IMR-90 (cell line): Measurements from ENCODE around the gene DAB2. TPM values are rescaled to one million over a fixed set of nuclear protein-coding genes. Genes with fewer than 3 reads are reported as not detected.

Source experiments
- ATAC-seq: fragments of 200-7000 bp; cut with Tn5 transposase; 2 replicates; pipeline ENCODE4 v1.9.1; 2020; ENCODE audit warnings: low read depth, mild to moderate bottlenecking, moderate library complexity
- BruUV-seq: library from RNA; stranded (reverse); fragments of 400-500 nt; replicated peaks from 2 replicates; lab custom pipeline; 2021; lab: Mats Ljungman, UMichigan
- CTCF ChIA-PET: fragments of 300-600 bp; formaldehyde crosslinking; extraction: SDS; loops from one replicate; lab custom pipeline; 2021; ENCODE audit warnings: antibody characterized with exemption; lab: Yijun Ruan, JAX
- POLR2A ChIA-PET: fragments of 300-600 bp; sonication (Branson Sonifier 250); formaldehyde crosslinking; loops from one replicate; lab custom pipeline; 2022; ENCODE audit warnings: antibody characterized with exemption; ENCODE audit not compliant: unreplicated experiment; lab: Charles Lee
- DNase-seq: peaks from one replicate; pipeline ENCODE4 v3.0.0; 2013
- H2AFZ ChIP-seq: replicated peaks from 2 replicates; pipeline ENCODE3; 2013; ENCODE audit warnings: low read length, mild to moderate bottlenecking; ENCODE audit not compliant: poor library complexity
- H2AK5ac ChIP-seq: 2 replicates; pipeline ENCODE4 v1.6.1; 2013; ENCODE audit warnings: low read depth, low read length, inconsistent platforms
- H2AK9ac ChIP-seq: replicated peaks from 2 replicates; pipeline ENCODE3; 2013; ENCODE audit warnings: mild to moderate bottlenecking, low read depth, low read length, moderate library complexity; ENCODE audit not compliant: poor library complexity
- H2BK120ac ChIP-seq: 2 replicates; pipeline ENCODE4 v1.6.1; 2013; ENCODE audit warnings: low read depth, low read length, inconsistent platforms
- H2BK15ac ChIP-seq: 3 replicates; pipeline ENCODE4 v1.6.1; 2013; ENCODE audit warnings: low read depth, low read length, inconsistent platforms
- H2BK20ac ChIP-seq: 2 replicates; pipeline ENCODE4 v1.6.1; 2013; ENCODE audit warnings: low read depth, mild to moderate bottlenecking, inconsistent platforms, low read length, moderate library complexity
- H2BK5ac ChIP-seq: 2 replicates; pipeline ENCODE4 v1.6.1; 2013; ENCODE audit warnings: mild to moderate bottlenecking, low read depth, low read length, inconsistent platforms; ENCODE audit not compliant: poor library complexity, severe bottlenecking
- H3K14ac ChIP-seq: replicated peaks from 2 replicates; pipeline ENCODE4 v1.6.1; 2013; ENCODE audit warnings: low read depth, low read length, inconsistent platforms
- H3K18ac ChIP-seq: 2 replicates; pipeline ENCODE4 v1.6.1; 2013; ENCODE audit warnings: low read depth, low read length, control low read depth
- H3K23ac ChIP-seq: 2 replicates; pipeline ENCODE4 v1.6.1; 2013; ENCODE audit warnings: low read depth, low read length, inconsistent platforms
- H3K27ac ChIP-seq: 2 replicates; pipeline ENCODE4 v1.5.1; 2013; ENCODE audit warnings: mild to moderate bottlenecking, control low read depth, low read length; ENCODE audit not compliant: insufficient read depth
- H3K27me3 ChIP-seq: 2 replicates; pipeline ENCODE4 v1.6.1; 2013; ENCODE audit warnings: low read length; ENCODE audit not compliant: control insufficient read depth, insufficient read depth
- H3K36me3 ChIP-seq: 2 replicates; pipeline ENCODE4 v1.6.1; 2013; ENCODE audit warnings: low read length, mixed read lengths; ENCODE audit not compliant: control insufficient read depth, insufficient read depth
- H3K4ac ChIP-seq: 2 replicates; pipeline ENCODE4 v1.6.1; 2013; ENCODE audit warnings: low read depth, low read length, inconsistent platforms
- H3K4me1 ChIP-seq: 2 replicates; pipeline ENCODE4 v1.6.1; 2013; ENCODE audit warnings: low read length, mixed read lengths; ENCODE audit not compliant: control insufficient read depth, insufficient read depth
- H3K4me2 ChIP-seq: 2 replicates; pipeline ENCODE4 v1.6.1; 2013; ENCODE audit warnings: low read depth, mild to moderate bottlenecking, control low read depth, low read length, moderate library complexity
- H3K4me3 ChIP-seq: 2 replicates; pipeline ENCODE4 v1.5.1; 2013; ENCODE audit warnings: low read depth, mild to moderate bottlenecking, control low read depth, low read length, moderate library complexity; ENCODE audit not compliant: insufficient read depth
- H3K56ac ChIP-seq: 2 replicates; pipeline ENCODE4 v1.6.1; 2013; ENCODE audit warnings: low read length, inconsistent platforms; ENCODE audit not compliant: insufficient read depth; ENCODE audit errors: extremely low read depth
- H3K79me1 ChIP-seq, 2 experiments: 2 replicates each; pipeline ENCODE4 v1.6.1; 2013; ENCODE audit warnings: low read length in 2 of 2, inconsistent platforms in 1 of 2, low read depth in 1 of 2
- H3K9ac ChIP-seq: 2 replicates; pipeline ENCODE4 v1.6.1; 2013; ENCODE audit warnings: low read depth, low read length, control low read depth
- H3K9me1 ChIP-seq: 2 replicates; pipeline ENCODE4 v1.6.1; 2013; ENCODE audit warnings: low read length, inconsistent platforms; ENCODE audit not compliant: insufficient read depth
- H3K9me3 ChIP-seq: 2 replicates; pipeline ENCODE4 v1.6.1; 2013; ENCODE audit warnings: low read length; ENCODE audit not compliant: control insufficient read depth, insufficient read depth
- H4K20me1 ChIP-seq: 2 replicates; pipeline ENCODE4 v1.6.1; 2013; ENCODE audit warnings: low read length, inconsistent platforms; ENCODE audit not compliant: insufficient read depth
- H4K5ac ChIP-seq: 2 replicates; pipeline ENCODE4 v1.6.1; 2013; ENCODE audit warnings: mild to moderate bottlenecking, low read depth, low read length, control low read depth
- H4K8ac ChIP-seq, 2 experiments: 2 replicates each; pipeline ENCODE4 v1.6.1; 2013; ENCODE audit warnings: low read depth in 2 of 2, low read length in 2 of 2, control low read depth in 1 of 2, inconsistent platforms in 1 of 2
- H4K91ac ChIP-seq: 2 replicates; pipeline ENCODE4 v1.6.1; 2013; ENCODE audit warnings: low read depth, low read length, inconsistent platforms; ENCODE audit not compliant: insufficient read depth
- CHD1 ChIP-seq: IDR thresholded peaks from 2 replicates; pipeline ENCODE4 v1.6.1; 2012; ENCODE audit warnings: low read depth, low read length, improper control_type of control experiment
- CTCF ChIP-seq: conservative IDR thresholded peaks from 2 replicates; pipeline ENCODE4 v1.5.1; 2012; ENCODE audit warnings: mild to moderate bottlenecking, low read depth, low read length, improper control_type of control experiment
- FOS ChIP-seq: fragments of 150-350 bp; IDR thresholded peaks from 2 replicates; pipeline ENCODE4 v1.6.1; 2016; ENCODE audit warnings: low read depth, low read length
- MXI1 ChIP-seq: IDR thresholded peaks from 2 replicates; pipeline ENCODE4 v1.6.1; 2012; ENCODE audit warnings: low read depth, mild to moderate bottlenecking, low read length, moderate library complexity, borderline replicate concordance
- POLR2A ChIP-seq: IDR thresholded peaks from 2 replicates; pipeline ENCODE4 v1.6.1; 2012; ENCODE audit warnings: mild to moderate bottlenecking, low read depth, low read length
- RAD21 ChIP-seq: IDR thresholded peaks from 2 replicates; pipeline ENCODE4 v1.6.1; 2012; ENCODE audit warnings: low read length, improper control_type of control experiment
- dilution Hi-C: fragments of 300-500 bp; cut with HindIII; formaldehyde crosslinking; loops from one replicate; pipeline ENCODE4 v1.14.3; 2018; ENCODE audit warnings: low sequenced_read_pairs; ENCODE audit not compliant: unreplicated experiment
- in situ Hi-C: fragments of 300-500 bp; cut with MboI; formaldehyde crosslinking; loops from 3 replicates; pipeline ENCODE4 v1.14.3; 2019; ENCODE audit warnings: low sequenced_read_pairs, inconsistent platforms, mixed read lengths
- intact Hi-C: fragments of 100-400 bp; cut with micrococcal nuclease; formaldehyde crosslinking; loops from 2 replicates; pipeline ENCODE4 v1.10.0; 2022
- polyA plus RNA-seq, 3 experiments: library from polyadenylated mRNA; depleted of rRNA; stranded (reverse); fragments of >200 nt; gene quantifications; 2 replicates each; pipeline ENCODE4 v1.2.3, GENCODE V29; 2012; ENCODE audit warnings: low replicate concordance in 1 of 3
- total RNA-seq: library from RNA; depleted of rRNA; stranded (reverse); fragments of >200 nt; gene quantifications from 2 replicates; pipeline ENCODE4 v1.2.3, GENCODE V29; 2012
- TF ChIP-seq, protein P1 (sequence below): fragments of 150-350 bp; IDR thresholded peaks from 2 replicates; pipeline ENCODE4 v1.6.1; 2017; ENCODE audit warnings: mild to moderate bottlenecking, antibody characterized with exemption, low read length, low read depth

DAB2 gene
- total and polyA plus RNA-seq, 2 of the 4 experiments (the other 2 are of a cell fraction), result 50.0 to 101 TPM

DNA sequence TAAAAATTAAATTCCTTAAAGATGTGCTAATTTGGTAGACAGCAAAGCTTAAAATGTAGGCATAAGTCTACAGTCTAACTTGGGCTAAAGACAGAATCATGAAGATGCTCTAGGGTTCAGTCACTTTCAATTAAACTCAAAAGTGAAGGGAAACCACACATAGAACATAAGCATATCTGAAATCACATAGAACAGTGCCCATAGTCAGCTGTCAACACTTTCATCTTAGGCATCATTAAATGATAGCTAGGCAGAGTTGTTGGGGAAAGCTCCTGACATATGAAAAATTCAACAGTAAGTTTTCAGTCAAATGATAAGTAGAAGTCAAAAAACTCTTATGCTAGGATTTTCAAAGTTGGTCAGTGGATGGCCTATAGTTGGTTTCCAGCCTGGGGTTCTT, 11.0 kb downstream of the DAB2 start:
- Histone ChIP-seq H3K36me3 (peaks cover 11% of the 10 kb centered on the region), H2BK5ac (peak overlapping the region; percentile 86), H3K18ac (peak overlapping the region; percentile 55; the same call in 1 of the 2 replicates), H2AK9ac (no peak overlapping the region), H4K91ac (no peak overlapping the region), H3K4me1 (peaks cover 32% of the 10 kb centered on the region), H2AK5ac (no peak overlapping the region), H2BK15ac (no peak overlapping the region), H3K9me3 (no peaks in the 10 kb centered on the region), H3K79me1 (peaks cover 5 to 81% of the 10 kb centered on the region in 2 experiments; a peak in 2 of 4 replicates), H3K27me3 (no peaks in the 10 kb centered on the region), H3K23ac (no peak overlapping the region), H3K4ac (no peak overlapping the region), H2BK20ac (no peak overlapping the region), H4K8ac (no peak overlapping the region), H3K4me3 (no peak overlapping the region), H4K5ac (no peak overlapping the region; the same call in 1 of the 2 replicates), H3K4me2 (no peak overlapping the region), H3K9me1 (peaks cover 15% of the 10 kb centered on the region), H2BK120ac (no peak overlapping the region; the same call in 1 of the 2 replicates), H2AFZ (no peak overlapping the region), H3K9ac (no peak overlapping the region), H3K27ac (no peak overlapping the region), H3K14ac (no peak overlapping the region), H4K20me1 (peaks cover 75% of the 10 kb centered on the region), H3K56ac (no peak overlapping the region)
- TF ChIP-seq FOS (no peak), CHD1 (no peak), POLR2A (no peak), CTCF (no peak), MXI1 (no peak), RAD21 (no peak)
- TF ChIP-seq, protein P1, sequence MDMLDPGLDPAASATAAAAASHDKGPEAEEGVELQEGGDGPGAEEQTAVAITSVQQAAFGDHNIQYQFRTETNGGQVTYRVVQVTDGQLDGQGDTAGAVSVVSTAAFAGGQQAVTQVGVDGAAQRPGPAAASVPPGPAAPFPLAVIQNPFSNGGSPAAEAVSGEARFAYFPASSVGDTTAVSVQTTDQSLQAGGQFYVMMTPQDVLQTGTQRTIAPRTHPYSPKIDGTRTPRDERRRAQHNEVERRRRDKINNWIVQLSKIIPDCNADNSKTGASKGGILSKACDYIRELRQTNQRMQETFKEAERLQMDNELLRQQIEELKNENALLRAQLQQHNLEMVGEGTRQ, result no peak
- BruUV-seq, result no TSS peak
- intact Hi-C loops, result no loop called here
- dilution Hi-C loops, result no loop called here
- CTCF ChIA-PET, result interaction anchor here (0.6 to 0.7 kb wide), 2 partner anchors 447 to 1853 kb away, joined by 3 to 4 read pairs; no protein-coding TSS in a partner anchor
- POLR2A ChIA-PET, result interaction anchor here (0.6 kb wide), 1 partner anchor 11 kb away, joined by 3 read pairs; the partner anchor contains the start of gene DAB2
- ATAC-seq (no peak), DNase-seq (no peak)
- in situ Hi-C loops, result no loop called here
